OCI-LY1 (cell line): Measurements from ENCODE around the gene MFSD12.

Experiments used
- EZH2 ChIP-seq: fragments of 200-600 bp; sonication (generic), shearing (Covaris generic); IDR thresholded peaks from 2 replicates; pipeline ENCODE4 v1.8.0; 2017; ENCODE audit warnings: borderline replicate concordance, mixed run types, mild to moderate bottlenecking, antibody characterized with exemption, low read length, moderate library complexity, mixed read lengths
- TF ChIP-seq, protein P1 (sequence below): fragments of 200-600 bp; sonication (generic), shearing (Covaris generic); IDR thresholded peaks from 2 replicates; pipeline ENCODE4 v1.5.1; 2017; ENCODE audit warnings: mild to moderate bottlenecking, antibody characterized with exemption, low read length, moderate library complexity, mixed read lengths

GRCh38 chr19:3504735-3505134 is 52.7 kb downstream of the MFSD12 start:
- TF ChIP-seq EZH2: no peak
- TF ChIP-seq, protein P1, sequence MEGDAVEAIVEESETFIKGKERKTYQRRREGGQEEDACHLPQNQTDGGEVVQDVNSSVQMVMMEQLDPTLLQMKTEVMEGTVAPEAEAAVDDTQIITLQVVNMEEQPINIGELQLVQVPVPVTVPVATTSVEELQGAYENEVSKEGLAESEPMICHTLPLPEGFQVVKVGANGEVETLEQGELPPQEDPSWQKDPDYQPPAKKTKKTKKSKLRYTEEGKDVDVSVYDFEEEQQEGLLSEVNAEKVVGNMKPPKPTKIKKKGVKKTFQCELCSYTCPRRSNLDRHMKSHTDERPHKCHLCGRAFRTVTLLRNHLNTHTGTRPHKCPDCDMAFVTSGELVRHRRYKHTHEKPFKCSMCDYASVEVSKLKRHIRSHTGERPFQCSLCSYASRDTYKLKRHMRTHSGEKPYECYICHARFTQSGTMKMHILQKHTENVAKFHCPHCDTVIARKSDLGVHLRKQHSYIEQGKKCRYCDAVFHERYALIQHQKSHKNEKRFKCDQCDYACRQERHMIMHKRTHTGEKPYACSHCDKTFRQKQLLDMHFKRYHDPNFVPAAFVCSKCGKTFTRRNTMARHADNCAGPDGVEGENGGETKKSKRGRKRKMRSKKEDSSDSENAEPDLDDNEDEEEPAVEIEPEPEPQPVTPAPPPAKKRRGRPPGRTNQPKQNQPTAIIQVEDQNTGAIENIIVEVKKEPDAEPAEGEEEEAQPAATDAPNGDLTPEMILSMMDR: no peak
